WTC11 (cell line): Measurements from ENCODE around the gene KCNIP2. TPM values are rescaled to one million over a fixed set of nuclear protein-coding genes. Genes with fewer than 3 reads are reported as not detected.

Experiments used
- ATAC-seq: fragments of 200-7000 bp; cut with Tn5 transposase; 2 replicates; pipeline ENCODE4 v1.10.0; 2021; ENCODE audit warnings: mild to moderate bottlenecking, moderate library complexity
- CTCF ChIA-PET: fragments of 300-600 bp; sonication (Branson Sonifier 250); formaldehyde crosslinking; loops from one replicate; lab custom pipeline; 2021; ENCODE audit warnings: antibody characterized with exemption; lab: Charles Lee
- POLR2A ChIA-PET: fragments of 350-600 bp; sonication (Branson Sonifier 250); formaldehyde crosslinking; loops from one replicate; lab custom pipeline; 2021; ENCODE audit warnings: antibody characterized with exemption; lab: Charles Lee
- DNase-seq: peaks from one replicate; pipeline ENCODE4 v3.0.0; 2021; ENCODE audit warnings: low spot score
- H3K27ac Mint-ChIP-seq: 2 replicates; pipeline ENCODE4 v1.8.0; 2021; ENCODE audit warnings: mixed read lengths
- H3K27me3 Mint-ChIP-seq: 2 replicates; pipeline ENCODE4 v1.8.0; 2021; ENCODE audit warnings: low read depth, mild to moderate bottlenecking, moderate library complexity, mixed read lengths
- H3K36me3 Mint-ChIP-seq: 2 replicates; pipeline ENCODE4 v1.8.0; 2021; ENCODE audit warnings: mixed read lengths
- H3K4me1 Mint-ChIP-seq: 2 replicates; pipeline ENCODE4 v1.8.0; 2022; ENCODE audit warnings: mixed read lengths
- H3K4me3 Mint-ChIP-seq: 2 replicates; pipeline ENCODE4 v1.8.0; 2021; ENCODE audit warnings: mild to moderate bottlenecking, moderate library complexity, mixed read lengths
- H3K9me3 Mint-ChIP-seq: 2 replicates; pipeline ENCODE4 v1.8.0; 2021; ENCODE audit warnings: mixed read lengths
- ETV6 ChIP-seq: sonication (generic); formaldehyde crosslinking; IDR thresholded peaks from 2 replicates; pipeline ENCODE4 v1.8.1; 2022; ENCODE audit warnings: mild to moderate bottlenecking, missing genetic modification reagents
- FOXJ3 ChIP-seq: sonication (generic); formaldehyde crosslinking; IDR thresholded peaks from 2 replicates; pipeline ENCODE4 v1.9.0; 2021; ENCODE audit warnings: missing genetic modification reagents, mild to moderate bottlenecking, borderline replicate concordance
- HMGA2 ChIP-seq: fragments of 250-450 bp; sonication (Bioruptor Pico); IDR thresholded peaks from 2 replicates; pipeline ENCODE4 v1.4.0; 2021; ENCODE audit warnings: mild to moderate bottlenecking, moderate library complexity
- KAT7 ChIP-seq: sonication (generic); formaldehyde crosslinking; IDR thresholded peaks from 2 replicates; pipeline ENCODE4 v1.8.1; 2023; ENCODE audit warnings: missing genetic modification reagents, mild to moderate bottlenecking, borderline replicate concordance
- NFE2L1 ChIP-seq: sonication (generic); formaldehyde crosslinking; IDR thresholded peaks from 2 replicates; pipeline ENCODE4 v1.8.1; 2023; ENCODE audit warnings: missing genetic modification reagents
- NR1H2 ChIP-seq: sonication (generic); formaldehyde crosslinking; IDR thresholded peaks from 2 replicates; pipeline ENCODE4 v1.9.0; 2021; ENCODE audit warnings: mild to moderate bottlenecking, moderate library complexity, missing genetic modification reagents
- NR3C1 ChIP-seq: sonication (generic); formaldehyde crosslinking; conservative IDR thresholded peaks from 2 replicates; pipeline ENCODE4 v1.8.1; 2023; ENCODE audit warnings: low read depth, mild to moderate bottlenecking, missing genetic modification reagents
- RELA ChIP-seq: sonication (generic); formaldehyde crosslinking; IDR thresholded peaks from 2 replicates; pipeline ENCODE4 v1.8.1; 2022; ENCODE audit warnings: missing genetic modification reagents, mild to moderate bottlenecking, borderline replicate concordance
- TEAD1 ChIP-seq: sonication (generic); formaldehyde crosslinking; IDR thresholded peaks from 2 replicates; pipeline ENCODE4 v1.8.0; 2022; ENCODE audit warnings: mild to moderate bottlenecking, missing genetic modification reagents
- ZNF317 ChIP-seq: sonication (generic); formaldehyde crosslinking; IDR thresholded peaks from 2 replicates; pipeline ENCODE4 v1.8.1; 2023; ENCODE audit warnings: low read depth, mild to moderate bottlenecking, moderate library complexity, missing genetic modification reagents, borderline replicate concordance
- total RNA-seq: library from RNA; stranded (reverse); gene quantifications from 3 replicates; pipeline ENCODE4 v1.2.3, GENCODE V29; 2021
- TF ChIP-seq, protein P1 (sequence below): fragments of 250-450 bp; sonication (Bioruptor Pico); IDR thresholded peaks from 2 replicates; pipeline ENCODE4 v1.9.0; 2021; ENCODE audit warnings: mild to moderate bottlenecking, borderline replicate concordance
- TF ChIP-seq, protein P2 (sequence below): fragments of 250-450 bp; sonication (Bioruptor Pico); IDR thresholded peaks from 2 replicates; pipeline ENCODE4 v1.8.0; 2021; ENCODE audit warnings: mild to moderate bottlenecking
- TF ChIP-seq, protein P3 (sequence below): sonication (generic); formaldehyde crosslinking; IDR thresholded peaks from 2 replicates; pipeline ENCODE4 v1.8.1; 2023; ENCODE audit warnings: mild to moderate bottlenecking, missing genetic modification reagents, borderline replicate concordance

Gene KCNIP2
- total RNA-seq, 1 experiment from 2014 or later: 5.2 TPM

DNA sequence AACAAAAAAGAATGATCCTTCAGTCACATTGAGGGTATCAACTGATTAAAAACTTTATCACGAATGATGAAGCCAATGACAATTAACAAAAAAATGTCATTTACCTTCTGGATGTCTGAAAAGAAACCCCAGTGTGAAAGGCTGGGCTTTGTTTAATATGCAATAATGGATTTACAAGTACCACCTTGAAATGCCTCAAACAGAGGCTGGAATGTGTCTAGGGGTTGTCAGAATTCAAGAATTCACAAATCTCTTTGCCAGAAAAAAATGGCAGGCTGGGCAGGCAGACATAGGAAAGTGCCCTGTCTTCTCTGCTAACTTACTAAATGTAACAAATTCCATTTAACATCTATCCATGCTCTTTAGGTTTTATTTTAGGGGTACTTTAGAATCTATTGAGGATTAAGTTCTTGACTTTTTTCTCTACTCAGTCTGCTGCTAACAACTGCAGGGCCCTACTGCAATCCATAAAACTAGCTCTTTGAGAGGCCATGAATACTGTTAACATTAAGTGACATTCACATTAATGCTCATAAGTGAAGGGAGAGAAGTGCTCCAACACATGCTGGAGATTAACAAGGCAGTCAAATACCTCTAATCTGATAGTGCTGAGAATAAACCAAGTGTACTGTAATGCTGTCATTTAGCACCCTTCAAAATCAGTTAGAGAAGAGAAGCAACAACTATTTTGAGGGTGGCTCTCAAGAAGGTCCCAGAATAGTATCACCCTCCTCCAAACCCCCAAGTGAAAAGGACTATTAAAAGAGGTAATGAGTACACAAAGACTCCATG, 43.1 kb upstream of the KCNIP2 start:
- no peaks in the 10 kb centered on the region for H3K9me3 Mint-ChIP-seq
- CTCF ChIA-PET: interaction anchor here (0.8 to 10.1 kb wide), 4 partner anchors 9 to 123 kb away, joined by 3 to 147 read pairs (median 54); no protein-coding TSS in a partner anchor
- H3K27me3 Mint-ChIP-seq: no peaks in the 10 kb centered on the region
- no peak overlapping the region for H3K4me3 Mint-ChIP-seq
- no peak overlapping the region for H3K27ac Mint-ChIP-seq
- ATAC-seq (no peak), DNase-seq (no peak)
- no peaks in the 10 kb centered on the region for H3K4me1 Mint-ChIP-seq
- no peak for TF ChIP-seq TEAD1
- no peak for TF ChIP-seq KAT7 (CRISPR knock-in tag)
- TF ChIP-seq, protein P1, sequence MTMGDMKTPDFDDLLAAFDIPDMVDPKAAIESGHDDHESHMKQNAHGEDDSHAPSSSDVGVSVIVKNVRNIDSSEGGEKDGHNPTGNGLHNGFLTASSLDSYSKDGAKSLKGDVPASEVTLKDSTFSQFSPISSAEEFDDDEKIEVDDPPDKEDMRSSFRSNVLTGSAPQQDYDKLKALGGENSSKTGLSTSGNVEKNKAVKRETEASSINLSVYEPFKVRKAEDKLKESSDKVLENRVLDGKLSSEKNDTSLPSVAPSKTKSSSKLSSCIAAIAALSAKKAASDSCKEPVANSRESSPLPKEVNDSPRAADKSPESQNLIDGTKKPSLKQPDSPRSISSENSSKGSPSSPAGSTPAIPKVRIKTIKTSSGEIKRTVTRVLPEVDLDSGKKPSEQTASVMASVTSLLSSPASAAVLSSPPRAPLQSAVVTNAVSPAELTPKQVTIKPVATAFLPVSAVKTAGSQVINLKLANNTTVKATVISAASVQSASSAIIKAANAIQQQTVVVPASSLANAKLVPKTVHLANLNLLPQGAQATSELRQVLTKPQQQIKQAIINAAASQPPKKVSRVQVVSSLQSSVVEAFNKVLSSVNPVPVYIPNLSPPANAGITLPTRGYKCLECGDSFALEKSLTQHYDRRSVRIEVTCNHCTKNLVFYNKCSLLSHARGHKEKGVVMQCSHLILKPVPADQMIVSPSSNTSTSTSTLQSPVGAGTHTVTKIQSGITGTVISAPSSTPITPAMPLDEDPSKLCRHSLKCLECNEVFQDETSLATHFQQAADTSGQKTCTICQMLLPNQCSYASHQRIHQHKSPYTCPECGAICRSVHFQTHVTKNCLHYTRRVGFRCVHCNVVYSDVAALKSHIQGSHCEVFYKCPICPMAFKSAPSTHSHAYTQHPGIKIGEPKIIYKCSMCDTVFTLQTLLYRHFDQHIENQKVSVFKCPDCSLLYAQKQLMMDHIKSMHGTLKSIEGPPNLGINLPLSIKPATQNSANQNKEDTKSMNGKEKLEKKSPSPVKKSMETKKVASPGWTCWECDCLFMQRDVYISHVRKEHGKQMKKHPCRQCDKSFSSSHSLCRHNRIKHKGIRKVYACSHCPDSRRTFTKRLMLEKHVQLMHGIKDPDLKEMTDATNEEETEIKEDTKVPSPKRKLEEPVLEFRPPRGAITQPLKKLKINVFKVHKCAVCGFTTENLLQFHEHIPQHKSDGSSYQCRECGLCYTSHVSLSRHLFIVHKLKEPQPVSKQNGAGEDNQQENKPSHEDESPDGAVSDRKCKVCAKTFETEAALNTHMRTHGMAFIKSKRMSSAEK (CRISPR knock-in tag): no peak
- no peak for TF ChIP-seq RELA
- no peak for TF ChIP-seq NR3C1 (CRISPR knock-in tag)
- TF ChIP-seq FOXJ3 (CRISPR knock-in tag): no peak
- TF ChIP-seq, protein P2, sequence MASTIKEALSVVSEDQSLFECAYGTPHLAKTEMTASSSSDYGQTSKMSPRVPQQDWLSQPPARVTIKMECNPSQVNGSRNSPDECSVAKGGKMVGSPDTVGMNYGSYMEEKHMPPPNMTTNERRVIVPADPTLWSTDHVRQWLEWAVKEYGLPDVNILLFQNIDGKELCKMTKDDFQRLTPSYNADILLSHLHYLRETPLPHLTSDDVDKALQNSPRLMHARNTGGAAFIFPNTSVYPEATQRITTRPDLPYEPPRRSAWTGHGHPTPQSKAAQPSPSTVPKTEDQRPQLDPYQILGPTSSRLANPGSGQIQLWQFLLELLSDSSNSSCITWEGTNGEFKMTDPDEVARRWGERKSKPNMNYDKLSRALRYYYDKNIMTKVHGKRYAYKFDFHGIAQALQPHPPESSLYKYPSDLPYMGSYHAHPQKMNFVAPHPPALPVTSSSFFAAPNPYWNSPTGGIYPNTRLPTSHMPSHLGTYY: no peak
- TF ChIP-seq, protein P3, sequence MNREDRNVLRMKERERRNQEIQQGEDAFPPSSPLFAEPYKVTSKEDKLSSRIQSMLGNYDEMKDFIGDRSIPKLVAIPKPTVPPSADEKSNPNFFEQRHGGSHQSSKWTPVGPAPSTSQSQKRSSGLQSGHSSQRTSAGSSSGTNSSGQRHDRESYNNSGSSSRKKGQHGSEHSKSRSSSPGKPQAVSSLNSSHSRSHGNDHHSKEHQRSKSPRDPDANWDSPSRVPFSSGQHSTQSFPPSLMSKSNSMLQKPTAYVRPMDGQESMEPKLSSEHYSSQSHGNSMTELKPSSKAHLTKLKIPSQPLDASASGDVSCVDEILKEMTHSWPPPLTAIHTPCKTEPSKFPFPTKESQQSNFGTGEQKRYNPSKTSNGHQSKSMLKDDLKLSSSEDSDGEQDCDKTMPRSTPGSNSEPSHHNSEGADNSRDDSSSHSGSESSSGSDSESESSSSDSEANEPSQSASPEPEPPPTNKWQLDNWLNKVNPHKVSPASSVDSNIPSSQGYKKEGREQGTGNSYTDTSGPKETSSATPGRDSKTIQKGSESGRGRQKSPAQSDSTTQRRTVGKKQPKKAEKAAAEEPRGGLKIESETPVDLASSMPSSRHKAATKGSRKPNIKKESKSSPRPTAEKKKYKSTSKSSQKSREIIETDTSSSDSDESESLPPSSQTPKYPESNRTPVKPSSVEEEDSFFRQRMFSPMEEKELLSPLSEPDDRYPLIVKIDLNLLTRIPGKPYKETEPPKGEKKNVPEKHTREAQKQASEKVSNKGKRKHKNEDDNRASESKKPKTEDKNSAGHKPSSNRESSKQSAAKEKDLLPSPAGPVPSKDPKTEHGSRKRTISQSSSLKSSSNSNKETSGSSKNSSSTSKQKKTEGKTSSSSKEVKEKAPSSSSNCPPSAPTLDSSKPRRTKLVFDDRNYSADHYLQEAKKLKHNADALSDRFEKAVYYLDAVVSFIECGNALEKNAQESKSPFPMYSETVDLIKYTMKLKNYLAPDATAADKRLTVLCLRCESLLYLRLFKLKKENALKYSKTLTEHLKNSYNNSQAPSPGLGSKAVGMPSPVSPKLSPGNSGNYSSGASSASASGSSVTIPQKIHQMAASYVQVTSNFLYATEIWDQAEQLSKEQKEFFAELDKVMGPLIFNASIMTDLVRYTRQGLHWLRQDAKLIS (CRISPR knock-in tag): no peak
- POLR2A ChIA-PET: no interaction called here
- no peaks in the 10 kb centered on the region for H3K36me3 Mint-ChIP-seq

DNA sequence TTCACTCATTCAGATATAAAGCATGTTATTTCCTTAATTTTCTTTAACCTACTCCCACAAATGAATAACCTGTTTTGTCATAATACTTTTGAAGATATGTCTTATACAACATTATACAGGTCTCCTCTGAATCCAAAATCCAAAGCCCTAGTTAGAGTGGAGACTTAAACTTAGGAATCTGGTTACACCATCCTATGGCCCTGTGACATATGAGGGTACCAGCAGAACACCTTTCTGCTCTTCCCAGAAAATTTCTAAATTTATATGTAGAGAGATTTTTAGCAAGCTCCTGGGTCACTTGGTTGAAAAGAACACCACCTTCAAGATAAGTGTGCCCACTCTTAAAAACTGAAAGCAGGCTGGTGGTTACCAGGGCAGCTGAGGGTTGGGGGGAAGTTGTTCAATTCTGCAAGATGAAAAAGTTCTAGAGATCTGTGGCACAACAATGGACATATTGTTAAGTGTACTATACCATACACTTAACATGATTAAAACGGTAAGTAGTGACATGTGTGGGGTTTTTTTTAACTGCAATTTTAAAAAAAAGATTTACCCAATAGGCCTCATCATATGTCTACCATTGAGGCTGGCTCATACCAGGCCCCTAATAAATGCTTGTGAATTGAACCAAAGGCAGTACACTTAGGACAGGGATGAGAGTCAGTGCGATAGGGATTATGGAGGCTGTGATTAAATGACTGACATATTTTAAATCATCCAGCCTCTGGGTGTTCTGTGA, 37.6 kb upstream of the KCNIP2 start:
- POLR2A ChIA-PET: no interaction called here
- Mint-ChIP-seq H3K27ac (no peak overlapping the region), H3K36me3 (no peaks in the 10 kb centered on the region), H3K27me3 (no peaks in the 10 kb centered on the region), H3K4me1 (peaks cover 2% of the 10 kb centered on the region; the same call in 1 of the 2 replicates), H3K4me3 (no peak overlapping the region), H3K9me3 (no peaks in the 10 kb centered on the region)
- no peak for TF ChIP-seq NR1H2 (CRISPR knock-in tag)
- no peak for TF ChIP-seq HMGA2
- no peak for TF ChIP-seq NFE2L1 (CRISPR knock-in tag)
- TF ChIP-seq ETV6 (CRISPR knock-in tag): no peak
- TF ChIP-seq ZNF317: no peak
- CTCF ChIA-PET: interaction anchor here (0.6 to 2.7 kb wide), 7 partner anchors 8 to 192 kb away, joined by 3 to 19 read pairs (median 4); partner anchors contain the start of gene KCNIP2
- DNase-seq (no peak), ATAC-seq (no peak)
